HEK293 (cell line): ENCODE results near the gene MMP28.

Source experiments
- CTCF ChIP-seq: fragments of 450-650 bp; formaldehyde crosslinking; IDR thresholded peaks from 2 replicates; pipeline ENCODE4 v1.5.1; 2016; ENCODE audit warnings: missing biosample characterization, missing genetic modification characterization
- REST ChIP-seq: fragments of 450-650 bp; formaldehyde crosslinking; IDR thresholded peaks from 2 replicates; pipeline ENCODE4 v1.5.1; 2016; ENCODE audit warnings: missing biosample characterization, missing genetic modification characterization
- ZFP37 ChIP-seq: fragments of 450-650 bp; formaldehyde crosslinking; IDR thresholded peaks from 2 replicates; pipeline ENCODE4 v1.5.1; 2016; ENCODE audit warnings: missing biosample characterization, missing genetic modification characterization
- ZNF121 ChIP-seq: fragments of 450-650 bp; formaldehyde crosslinking; IDR thresholded peaks from 2 replicates; pipeline ENCODE4 v1.5.1; 2016; ENCODE audit warnings: missing biosample characterization, missing genetic modification characterization

GRCh38 chr17:35761601-35762000 lies 33.8 kb downstream of the MMP28 start:
- TF ChIP-seq ZNF121 (tag by site-specific recombination) = no peak
- no peak for TF ChIP-seq REST
- TF ChIP-seq ZFP37 (tag by site-specific recombination) = no peak
- no peak for TF ChIP-seq CTCF
